HEK293T (cell line): Measurements from ENCODE around the gene RHD.
"Not testable (repeated sequence)": the region's sequence is repeated elsewhere in the genome, so short reads cannot be mapped to it uniquely, and the experiment has no call there.

Experiments
- CTCF ChIA-PET: fragments of 350-600 bp; formaldehyde crosslinking; extraction: SDS; loops from one replicate; lab custom pipeline; 2021; ENCODE audit warnings: antibody characterized with exemption, inconsistent platforms; lab: Yijun Ruan, JAX
- POLR2A ChIA-PET: fragments of 350-600 bp; formaldehyde crosslinking; extraction: SDS; loops from one replicate; lab custom pipeline; 2020; ENCODE audit warnings: antibody characterized with exemption, inconsistent platforms; lab: Yijun Ruan, JAX
- DNase-seq: peaks from one replicate; pipeline ENCODE4 v3.0.0; 2012; ENCODE audit warnings: mixed read lengths; ENCODE audit errors: extremely low spot score
- TF ChIP-seq, protein P1 (sequence below): fragments of 450-650 bp; IDR thresholded peaks from 2 replicates; pipeline ENCODE4 v1.6.1; 2016

Gene RHD

GRCh38 chr1:25309085-25309484 lies 36.8 kb downstream of the RHD start:
- CTCF ChIA-PET, DNase-seq, POLR2A ChIA-PET: not testable (repeated sequence)

- CTCF ChIA-PET, POLR2A ChIA-PET, DNase-seq: not testable (repeated sequence)
These were observed 37.2 kb downstream of the RHD start for GRCh38 chr1:25309486-25309885.

- CTCF ChIA-PET, POLR2A ChIA-PET, DNase-seq: not testable (repeated sequence)
These were observed 40.6 kb downstream of the RHD start for GRCh38 chr1:25312806-25313470.

GRCh38 chr1:25320314-25320938 lies 48.1 kb downstream of the RHD start:
- CTCF ChIA-PET, POLR2A ChIA-PET, DNase-seq: not testable (repeated sequence)

- DNase-seq, CTCF ChIA-PET: not testable (repeated sequence)
These were observed 49.8 kb downstream of the RHD start for GRCh38 chr1:25322127-25322526.

DNA sequence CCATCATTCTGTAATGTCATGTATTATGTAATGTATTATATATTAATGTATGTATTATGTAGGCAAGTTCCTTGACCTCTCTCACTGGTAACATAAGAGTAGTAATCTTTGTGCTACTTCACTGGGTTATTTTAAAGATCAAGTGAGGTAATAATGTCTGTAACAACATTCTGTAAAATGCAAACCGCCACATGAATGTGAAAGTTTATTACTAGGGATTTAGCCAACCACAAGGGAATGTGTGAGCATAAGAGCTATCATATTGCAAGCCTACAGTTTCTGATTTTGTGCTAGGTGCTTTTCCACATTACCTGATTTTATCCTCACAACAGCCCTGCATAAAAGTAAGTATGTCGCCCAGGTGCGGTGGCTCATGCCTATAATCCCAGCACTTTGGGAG lies 52.1 kb downstream of the RHD start:
- POLR2A ChIA-PET, CTCF ChIA-PET, DNase-seq: not testable (repeated sequence)

More at GRCh38 chr1:25322127-25322526, 49.8 kb downstream of the RHD start:
- POLR2A ChIA-PET = not testable (repeated sequence)

GRCh38 chr1:25327864-25328790 lies 55.8 kb downstream of the RHD start:
- CTCF ChIA-PET, POLR2A ChIA-PET, DNase-seq: not testable (repeated sequence)

GRCh38 chr1:25328791-25329185 lies 56.5 kb downstream of the RHD start:
- POLR2A ChIA-PET, CTCF ChIA-PET, DNase-seq: not testable (repeated sequence)

GRCh38 chr1:25329336-25329735 lies 57.0 kb downstream of the RHD start:
- CTCF ChIA-PET, POLR2A ChIA-PET, DNase-seq: not testable (repeated sequence)

DNA sequence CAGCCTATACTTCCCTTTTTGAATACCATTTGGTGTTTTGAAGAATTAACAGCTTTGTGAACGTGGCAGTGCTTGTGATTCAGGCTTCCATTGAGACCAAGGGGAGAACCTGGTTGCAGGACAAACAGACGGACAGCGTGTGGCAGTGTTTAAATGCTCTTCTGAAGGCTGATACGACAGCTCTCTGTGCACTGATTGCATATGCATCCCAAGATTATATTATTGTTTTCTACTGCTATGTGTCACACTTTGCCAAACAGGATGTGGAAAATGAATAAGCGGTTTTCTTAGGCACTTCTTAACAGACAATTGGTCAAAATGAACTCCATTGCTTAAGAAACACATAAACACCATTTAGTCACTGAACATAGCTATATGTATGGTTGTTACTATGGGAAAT lies 57.6 kb downstream of the RHD start:
- DNase-seq, POLR2A ChIA-PET, CTCF ChIA-PET: not testable (repeated sequence)

GRCh38 chr1:25336922-25337354 lies 64.6 kb downstream of the RHD start:
- DNase-seq, POLR2A ChIA-PET, CTCF ChIA-PET: not testable (repeated sequence)
- TF ChIP-seq, protein P1, sequence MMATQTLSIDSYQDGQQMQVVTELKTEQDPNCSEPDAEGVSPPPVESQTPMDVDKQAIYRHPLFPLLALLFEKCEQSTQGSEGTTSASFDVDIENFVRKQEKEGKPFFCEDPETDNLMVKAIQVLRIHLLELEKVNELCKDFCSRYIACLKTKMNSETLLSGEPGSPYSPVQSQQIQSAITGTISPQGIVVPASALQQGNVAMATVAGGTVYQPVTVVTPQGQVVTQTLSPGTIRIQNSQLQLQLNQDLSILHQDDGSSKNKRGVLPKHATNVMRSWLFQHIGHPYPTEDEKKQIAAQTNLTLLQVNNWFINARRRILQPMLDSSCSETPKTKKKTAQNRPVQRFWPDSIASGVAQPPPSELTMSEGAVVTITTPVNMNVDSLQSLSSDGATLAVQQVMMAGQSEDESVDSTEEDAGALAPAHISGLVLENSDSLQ = peak; percentile 55

GRCh38 chr1:25337483-25338187 lies 65.3 kb downstream of the RHD start:
- DNase-seq, POLR2A ChIA-PET, CTCF ChIA-PET: not testable (repeated sequence)
